K562 (cell line): ENCODE results near the gene EGFL6.

Source experiments
- CBFA2T2 ChIP-seq: fragments of 450-650 bp; conservative IDR thresholded peaks from 2 replicates; pipeline ENCODE4 v1.6.1; 2017; ENCODE audit warnings: mild to moderate bottlenecking
- HNRNPLL ChIP-seq: fragments of 200-400 bp; formaldehyde crosslinking; IDR thresholded peaks from 2 replicates; pipeline ENCODE4 v1.6.1; 2017; ENCODE audit warnings: low read length, low read depth, mild to moderate bottlenecking; ENCODE audit not compliant: poor library complexity, severe bottlenecking
- MEIS2 ChIP-seq: fragments of 450-650 bp; IDR thresholded peaks from 2 replicates; pipeline ENCODE4 v1.6.1; 2014; ENCODE audit warnings: mild to moderate bottlenecking; ENCODE audit not compliant: partially characterized antibody
- MLX ChIP-seq, 2 experiments: fragments of 450-650 bp in 1 of 2; sonication (generic) in 1 of 2; formaldehyde crosslinking; conservative IDR thresholded peaks; 2 replicates each; pipeline versions ENCODE4 v1.4.0 to v1.8.1; 2020 to 2022; ENCODE audit warnings: mild to moderate bottlenecking in 1 of 2, missing genetic modification reagents in 1 of 2
- RBFOX2 ChIP-seq: fragments of 200-400 bp; formaldehyde crosslinking; IDR thresholded peaks from 2 replicates; pipeline ENCODE4 v1.6.1; 2017; ENCODE audit warnings: low read depth, mild to moderate bottlenecking, low read length, moderate library complexity
- SPI1 ChIP-seq: IDR thresholded peaks from 2 replicates; pipeline ENCODE4 v1.6.1; 2011; ENCODE audit warnings: low read depth, low read length, control low read depth, borderline replicate concordance

- TF ChIP-seq CBFA2T2 = no peak
- no peak for TF ChIP-seq HNRNPLL
- TF ChIP-seq MLX (CRISPR knock-in tag; conservative IDR thresholded peaks at IDR 0.05) = no peak
- TF ChIP-seq SPI1 = no peak
- no peak for TF ChIP-seq MEIS2
- TF ChIP-seq RBFOX2 = no peak
Observed at GRCh38 chrX:13655674-13656073, 86.3 kb downstream of the EGFL6 start.
